Measurements from ENCODE around the gene DOCK2.

DNA sequence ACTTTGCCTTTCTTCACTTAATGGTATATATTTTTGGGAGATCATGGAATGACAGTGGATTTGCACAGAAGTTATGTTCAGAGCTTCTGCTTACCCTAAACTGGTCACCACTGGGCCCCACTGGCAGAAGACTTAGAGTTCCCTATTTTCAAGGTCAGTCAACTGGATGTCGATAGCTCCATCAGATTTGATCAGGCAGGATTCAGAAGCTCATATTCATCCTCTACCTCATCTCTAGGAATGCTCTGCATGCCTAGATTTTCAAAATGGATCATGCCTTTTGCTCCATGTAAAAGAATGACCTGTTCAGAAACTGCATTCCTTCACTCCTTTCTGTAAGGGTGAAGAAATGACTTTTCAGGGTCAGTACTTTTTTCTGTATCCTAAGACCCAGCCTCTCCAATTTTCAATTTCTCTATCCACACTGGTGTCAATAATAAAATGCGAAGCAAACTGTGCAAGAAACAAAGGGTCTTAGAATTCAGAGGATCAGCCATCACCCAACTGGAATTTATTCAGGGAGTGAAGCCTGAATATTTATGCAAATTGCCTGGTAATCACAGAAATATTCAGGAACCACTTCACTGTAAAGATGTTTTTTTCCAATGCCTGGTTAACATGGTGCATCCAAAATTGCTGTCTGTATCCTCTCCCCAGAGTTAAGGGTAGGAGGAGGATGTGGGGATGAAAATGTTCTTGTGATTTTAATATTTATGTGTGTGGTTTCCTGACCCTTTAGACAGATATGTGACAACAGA, 125.4 kb downstream of the DOCK2 start:
- TF ChIP-seq EZH2 (IDR thresholded peaks at IDR 0.05; ENCODE audit: borderline replicate concordance, low read depth, low read length, severe bottlenecking): no peak
- no peak for TF ChIP-seq POLR2AphosphoS5 (IDR thresholded peaks at IDR 0.05; ENCODE audit: insufficient read depth, low read depth, low read length)
